C4-2B (cell line): Measurements from ENCODE around the gene AHCYL2.

Source experiments
- H3K27ac ChIP-seq: fragments of 450-650 bp; 2 replicates; pipeline ENCODE4 v1.5.1; 2017
- CTCF ChIP-seq: fragments of 450-650 bp; conservative IDR thresholded peaks from 2 replicates; pipeline ENCODE4 v1.5.1; 2017; ENCODE audit warnings: mild to moderate bottlenecking
- ZFX ChIP-seq: fragments of 450-650 bp; IDR thresholded peaks from 2 replicates; pipeline ENCODE4 v1.6.1; 2017

AHCYL2 gene

GRCh38 chr7:129271500-129272355 is 46.9 kb downstream of the AHCYL2 start:
- TF ChIP-seq ZFX (no peak), CTCF (peak; percentile 80)
- H3K27ac ChIP-seq = no peak overlapping the region

GRCh38 chr7:129273936-129274335 is 49.1 kb downstream of the AHCYL2 start:
- no peak for TF ChIP-seq ZFX
- TF ChIP-seq CTCF = no peak
- H3K27ac ChIP-seq = no peak overlapping the region

- H3K27ac ChIP-seq = no peak overlapping the region
Observed at GRCh38 chr7:129277629-129278028, 52.8 kb downstream of the AHCYL2 start.

GRCh38 chr7:129278688-129279087 is 53.9 kb downstream of the AHCYL2 start:
- H3K27ac ChIP-seq = no peak overlapping the region
- no peak for TF ChIP-seq CTCF
- no peak for TF ChIP-seq ZFX

More at GRCh38 chr7:129277629-129278028, 52.8 kb downstream of the AHCYL2 start:
- TF ChIP-seq CTCF = no peak

- no peak for TF ChIP-seq CTCF
- TF ChIP-seq ZFX = no peak
- no peak overlapping the region for H3K27ac ChIP-seq
Observed at GRCh38 chr7:129279757-129280156, 54.9 kb downstream of the AHCYL2 start.

GRCh38 chr7:129281163-129281562 is 56.3 kb downstream of the AHCYL2 start:
- H3K27ac ChIP-seq = no peak overlapping the region
- TF ChIP-seq CTCF (no peak), ZFX (no peak)

- no peak overlapping the region for H3K27ac ChIP-seq
- no peak for TF ChIP-seq CTCF
- no peak for TF ChIP-seq ZFX
Observed at GRCh38 chr7:129282865-129283264, 58.0 kb downstream of the AHCYL2 start.
